Stimulated activated CD4-positive, alpha-beta T cell treated with anti-CD3 and anti-CD28 coated beads, TNF-alpha, amount 100 ng/mL, for 1 hour (primary cell): ENCODE results near the gene SORBS2.
"Not testable (repeated sequence)": the region's sequence is repeated elsewhere in the genome, so short reads cannot be mapped to it uniquely, and the experiment has no call there.

Experiments
- DNase-seq, 3 donors: peaks; one replicate each; pipeline ENCODE4 v3.0.0-alpha.2; 2020; ENCODE audit warnings: low read depth in 3 of 3, low spot score in 1 of 3

SORBS2 gene

GRCh38 chr4:185567381-185568376 is 244.3 kb downstream of the SORBS2 start:
- DNase-seq, result no peak

- no peak for DNase-seq
Measured at GRCh38 chr4:185566972-185567371, 245.0 kb downstream of the SORBS2 start.

- no peak for DNase-seq
Measured at GRCh38 chr4:185566425-185566824, 245.6 kb downstream of the SORBS2 start.

GRCh38 chr4:185565696-185566095 is 246.3 kb downstream of the SORBS2 start:
- DNase-seq, result no peak

GRCh38 chr4:185564349-185564748 is 247.6 kb downstream of the SORBS2 start:
- DNase-seq, result no peak

GRCh38 chr4:185562531-185562930 is 249.5 kb downstream of the SORBS2 start:
- no peak for DNase-seq

GRCh38 chr4:185560316-185560715 is 251.7 kb downstream of the SORBS2 start:
- DNase-seq, result no peak

GRCh38 chr4:185559915-185560281 is 252.1 kb downstream of the SORBS2 start:
- DNase-seq, result no peak

- DNase-seq, result not testable (repeated sequence)
Measured at GRCh38 chr4:185559251-185559914, 252.6 kb downstream of the SORBS2 start.

- no peak for DNase-seq
Measured at GRCh38 chr4:185554365-185555126, 257.4 kb downstream of the SORBS2 start.

GRCh38 chr4:185552254-185552653 is 259.7 kb downstream of the SORBS2 start:
- no peak for DNase-seq

- no peak for DNase-seq
Measured at GRCh38 chr4:185550933-185551332, 261.1 kb downstream of the SORBS2 start.

GRCh38 chr4:185549095-185549639 is 262.8 kb downstream of the SORBS2 start:
- no peak for DNase-seq

- DNase-seq, result no peak
Measured at GRCh38 chr4:185548587-185548986, 263.4 kb downstream of the SORBS2 start.

- DNase-seq, result no peak
Measured at GRCh38 chr4:185546335-185546734, 265.7 kb downstream of the SORBS2 start.

GRCh38 chr4:185542626-185543315 is 269.2 kb downstream of the SORBS2 start:
- no peak for DNase-seq

GRCh38 chr4:185541251-185541727 is 270.7 kb downstream of the SORBS2 start:
- DNase-seq, result no peak

GRCh38 chr4:185540487-185541120 is 271.4 kb downstream of the SORBS2 start:
- no peak for DNase-seq

- DNase-seq, result no peak
Measured at GRCh38 chr4:185540040-185540439, 272.0 kb downstream of the SORBS2 start.

- no peak for DNase-seq
Measured at GRCh38 chr4:185538806-185539205, 273.2 kb downstream of the SORBS2 start.
